Hepatocyte (in vitro differentiated cells): ENCODE data around the gene POU3F1.

Source experiments
- CTCF ChIP-seq: fragments of 200-600 bp; sonication (generic); IDR thresholded peaks from 2 replicates; pipeline ENCODE4 v1.5.1; 2016; ENCODE audit warnings: antibody characterized with exemption, mild to moderate bottlenecking; ENCODE audit not compliant: poor library complexity
- EZH2 ChIP-seq: fragments of 200-600 bp; sonication (generic); IDR thresholded peaks from 2 replicates; pipeline ENCODE4 v1.6.1; 2016; ENCODE audit warnings: antibody characterized with exemption, mild to moderate bottlenecking, borderline replicate concordance
- EZH2phosphoT487 ChIP-seq: fragments of 200-600 bp; sonication (generic); IDR thresholded peaks from one replicate; pipeline ENCODE4 v1.6.1; 2018; ENCODE audit warnings: antibody characterized with exemption, mild to moderate bottlenecking, low read depth, moderate library complexity; ENCODE audit not compliant: unreplicated experiment, severe bottlenecking

GRCh38 chr1:38044221-38045215 is 2.1 kb downstream of the POU3F1 start:
- no peak for TF ChIP-seq CTCF
- peak; percentile 96 for TF ChIP-seq EZH2
- peak; percentile 91 for TF ChIP-seq EZH2phosphoT487
